AG09309 (cell line): ENCODE data around the gene EN2.

Experiments used
- DNase-seq: peaks from one replicate; pipeline ENCODE4 v3.0.0-alpha.2; 2010; ENCODE audit warnings: low read depth
- H3K4me3 ChIP-seq: 2 replicates; pipeline ENCODE4 v1.5.1; 2011; ENCODE audit warnings: mild to moderate bottlenecking, low read depth, low read length, moderate library complexity; ENCODE audit not compliant: control insufficient read depth
- CTCF ChIP-seq: IDR thresholded peaks from 2 replicates; pipeline ENCODE4 v1.5.1; 2011; ENCODE audit warnings: mild to moderate bottlenecking, low read depth, low read length, inconsistent platforms; ENCODE audit not compliant: insufficient read depth, control insufficient read depth; ENCODE audit errors: missing control alignments

The EN2 gene

GRCh38 chr7:155422151-155422550 lies 35.8 kb upstream of the EN2 start:
- no peak overlapping the region for H3K4me3 ChIP-seq
- DNase-seq: no peak
- TF ChIP-seq CTCF: no peak

- TF ChIP-seq CTCF: no peak
- no peak for DNase-seq
- H3K4me3 ChIP-seq: no peak overlapping the region
Measured at GRCh38 chr7:155422599-155423336, 35.2 kb upstream of the EN2 start.

- DNase-seq: no peak
- no peak for TF ChIP-seq CTCF
- no peak overlapping the region for H3K4me3 ChIP-seq
Measured at GRCh38 chr7:155423337-155424285, 34.3 kb upstream of the EN2 start.

GRCh38 chr7:155424301-155425010 lies 33.5 kb upstream of the EN2 start:
- TF ChIP-seq CTCF: no peak
- DNase-seq: no peak
- H3K4me3 ChIP-seq: no peak overlapping the region

GRCh38 chr7:155425011-155425340 lies 33.0 kb upstream of the EN2 start:
- H3K4me3 ChIP-seq: no peak overlapping the region
- TF ChIP-seq CTCF: no peak
- DNase-seq: no peak

GRCh38 chr7:155425887-155426286 lies 32.0 kb upstream of the EN2 start:
- TF ChIP-seq CTCF: no peak
- H3K4me3 ChIP-seq: no peak overlapping the region
- DNase-seq: no peak
